Rectal smooth muscle tissue (tissue), 1 donor: Measurements from ENCODE around the gene NEMP1.
"Not testable (repeated sequence)": the region's sequence is repeated elsewhere in the genome, so short reads cannot be mapped to it uniquely, and the experiment has no call there.

Experiments
- H3K27ac ChIP-seq: one replicate; pipeline ENCODE4 v1.7.0; 2013; ENCODE audit warnings: low read depth, low read length, inconsistent platforms
- H3K27me3 ChIP-seq: one replicate; pipeline ENCODE4 v1.7.0; 2013; ENCODE audit warnings: low read length; ENCODE audit not compliant: control insufficient read depth, insufficient read depth
- H3K36me3 ChIP-seq: one replicate; pipeline ENCODE4 v1.7.0; 2013; ENCODE audit warnings: low read length; ENCODE audit not compliant: control insufficient read depth, insufficient read depth
- H3K4me1 ChIP-seq: one replicate; pipeline ENCODE4 v1.7.0; 2013; ENCODE audit warnings: low read length; ENCODE audit not compliant: control insufficient read depth, insufficient read depth
- H3K4me3 ChIP-seq: one replicate; pipeline ENCODE4 v1.7.0; 2013; ENCODE audit warnings: low read length
- H3K9ac ChIP-seq: one replicate; pipeline ENCODE4 v1.7.0; 2013; ENCODE audit warnings: low read length

Gene NEMP1

GRCh38 chr12:57040211-57040610 is 38.4 kb downstream of the NEMP1 start:
- H3K27me3 ChIP-seq: no peaks in the 10 kb centered on the region
- no peaks in the 10 kb centered on the region for H3K36me3 ChIP-seq
- H3K4me3 ChIP-seq: no peak overlapping the region
- H3K4me1 ChIP-seq: no peaks in the 10 kb centered on the region
- no peak overlapping the region for H3K27ac ChIP-seq
- no peak overlapping the region for H3K9ac ChIP-seq

DNA sequence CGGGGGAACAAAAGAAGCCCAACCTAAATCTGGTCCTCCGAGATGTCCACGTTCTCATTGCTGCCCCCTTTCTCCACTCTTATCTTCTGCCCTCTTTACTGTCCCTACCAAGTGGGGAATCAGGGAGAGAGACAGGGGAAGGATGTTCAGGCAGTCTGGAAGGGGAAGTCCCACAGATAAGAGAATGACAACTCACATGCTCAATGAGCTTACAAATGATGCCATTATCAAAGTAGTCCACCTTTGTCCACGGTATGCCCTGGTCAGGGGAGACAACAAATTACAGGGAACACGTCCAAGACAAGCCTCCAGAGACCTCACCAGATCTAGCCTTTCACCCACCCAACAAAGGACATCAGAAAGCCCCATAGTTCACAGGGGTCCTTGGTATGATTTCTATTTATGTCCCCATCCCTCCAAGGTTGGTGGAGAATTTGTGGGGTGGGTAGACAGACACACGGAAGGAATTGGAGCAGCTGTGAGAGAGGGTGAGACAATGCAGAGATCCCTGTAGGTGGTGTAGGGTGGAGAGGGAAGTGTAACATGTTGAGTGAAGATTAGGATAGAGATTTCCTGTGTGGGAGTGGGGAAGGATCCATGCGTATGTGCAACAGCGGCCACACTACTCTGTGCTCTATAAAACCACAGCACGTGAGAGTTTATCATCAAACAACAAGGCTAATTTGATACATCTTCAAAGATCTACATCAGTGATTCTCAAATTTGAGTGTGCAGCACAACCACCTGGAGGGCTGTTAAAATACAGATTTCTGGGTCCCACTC is 39.4 kb downstream of the NEMP1 start:
- no peaks in the 10 kb centered on the region for H3K27me3 ChIP-seq
- H3K36me3 ChIP-seq: no peaks in the 10 kb centered on the region
- no peak overlapping the region for H3K27ac ChIP-seq
- no peaks in the 10 kb centered on the region for H3K4me1 ChIP-seq
- H3K4me3 ChIP-seq: no peak overlapping the region
- no peak overlapping the region for H3K9ac ChIP-seq

GRCh38 chr12:57037264-57037663 is 41.3 kb downstream of the NEMP1 start:
- Histone ChIP-seq H3K36me3 (no peaks in the 10 kb centered on the region), H3K4me1 (no peaks in the 10 kb centered on the region), H3K27ac (no peak overlapping the region), H3K4me3 (no peak overlapping the region), H3K9ac (no peak overlapping the region), H3K27me3 (no peaks in the 10 kb centered on the region)

GRCh38 chr12:57033431-57033830 is 45.2 kb downstream of the NEMP1 start:
- Histone ChIP-seq H3K9ac (no peak overlapping the region), H3K27me3 (no peaks in the 10 kb centered on the region), H3K27ac (no peak overlapping the region), H3K36me3 (no peaks in the 10 kb centered on the region), H3K4me1 (no peaks in the 10 kb centered on the region), H3K4me3 (no peak overlapping the region)

DNA sequence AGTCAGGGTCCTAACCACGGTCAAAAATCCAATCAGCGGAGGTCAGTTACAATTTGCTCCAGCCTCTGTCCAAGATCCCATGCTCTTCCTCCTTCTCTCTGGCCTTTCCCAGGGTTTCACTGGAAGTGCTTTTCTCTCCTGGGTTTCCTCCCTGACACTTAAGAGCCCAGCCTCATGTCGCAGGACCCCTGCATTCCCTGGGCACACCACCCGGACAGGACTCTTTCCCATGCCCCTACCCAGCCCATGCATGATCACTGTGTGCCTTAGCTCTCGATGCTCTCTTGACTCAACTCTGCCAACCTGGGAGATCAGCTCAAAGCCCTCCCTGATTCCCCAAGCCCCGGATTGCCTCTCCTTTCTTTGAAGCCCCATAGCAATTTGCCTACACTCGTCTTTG is 46.8 kb downstream of the NEMP1 start:
- no peak overlapping the region for H3K4me3 ChIP-seq
- H3K27ac ChIP-seq: no peak overlapping the region
- peaks cover 8% of the 10 kb centered on the region for H3K4me1 ChIP-seq
- no peak overlapping the region for H3K9ac ChIP-seq
- no peaks in the 10 kb centered on the region for H3K27me3 ChIP-seq
- H3K36me3 ChIP-seq: no peaks in the 10 kb centered on the region

DNA sequence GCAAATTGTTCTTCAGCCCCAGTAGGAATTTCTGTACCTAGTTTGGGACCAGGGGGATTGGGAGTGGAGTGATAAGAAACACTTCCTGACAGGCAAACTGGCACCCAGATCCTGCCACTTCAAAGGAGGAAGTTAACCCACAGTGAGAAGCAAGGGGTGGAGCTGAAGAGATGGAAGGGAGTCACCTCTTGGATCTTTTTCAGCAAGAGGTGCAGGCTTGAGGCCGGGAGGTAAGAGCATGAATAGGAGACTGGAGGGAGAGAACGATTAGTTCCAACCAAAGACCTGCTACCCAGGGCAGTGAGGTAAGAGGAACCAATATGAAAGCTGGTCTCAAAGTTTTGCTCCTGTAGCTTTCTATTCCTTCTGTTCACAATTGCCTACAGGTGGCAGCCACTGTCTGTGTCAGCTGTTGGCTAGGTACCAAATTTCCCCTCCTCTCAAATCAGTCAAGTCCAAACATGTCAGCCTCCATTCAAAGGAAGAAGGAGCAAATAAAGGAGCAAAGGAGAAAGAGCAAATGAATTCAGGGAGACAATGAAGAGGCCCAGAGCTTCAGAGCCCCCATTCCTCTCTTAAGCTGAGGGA is 47.4 kb downstream of the NEMP1 start:
- no peak overlapping the region for H3K4me3 ChIP-seq
- H3K27me3 ChIP-seq: no peaks in the 10 kb centered on the region
- no peak overlapping the region for H3K27ac ChIP-seq
- no peaks in the 10 kb centered on the region for H3K36me3 ChIP-seq
- peaks cover 13% of the 10 kb centered on the region for H3K4me1 ChIP-seq
- H3K9ac ChIP-seq: no peak overlapping the region

- Histone ChIP-seq H3K27ac (no peak overlapping the region), H3K4me1 (peaks cover 15% of the 10 kb centered on the region), H3K9ac (no peak overlapping the region), H3K27me3 (no peaks in the 10 kb centered on the region), H3K36me3 (no peaks in the 10 kb centered on the region), H3K4me3 (no peak overlapping the region)
Measured at GRCh38 chr12:57029457-57029856, 49.1 kb downstream of the NEMP1 start.

- Histone ChIP-seq H3K9ac (no peak overlapping the region), H3K4me1 (peaks cover 21% of the 10 kb centered on the region), H3K36me3 (no peaks in the 10 kb centered on the region), H3K27ac (no peak overlapping the region), H3K27me3 (no peaks in the 10 kb centered on the region), H3K4me3 (no peak overlapping the region)
Measured at GRCh38 chr12:57027805-57028153, 50.8 kb downstream of the NEMP1 start.

- H3K27ac ChIP-seq: peak overlapping the region; percentile 35
- no peak overlapping the region for H3K9ac ChIP-seq
Measured at GRCh38 chr12:57027011-57027804, 51.4 kb downstream of the NEMP1 start.

GRCh38 chr12:57025196-57025595 is 53.4 kb downstream of the NEMP1 start:
- H3K36me3 ChIP-seq: no peaks in the 10 kb centered on the region
- H3K4me3 ChIP-seq: no peak overlapping the region
- H3K9ac ChIP-seq: no peak overlapping the region
- H3K27ac ChIP-seq: no peak overlapping the region
- H3K4me1 ChIP-seq: peaks cover 21% of the 10 kb centered on the region
- no peaks in the 10 kb centered on the region for H3K27me3 ChIP-seq

More at GRCh38 chr12:57027011-57027804, 51.4 kb downstream of the NEMP1 start:
- Histone ChIP-seq H3K36me3 (no peaks in the 10 kb centered on the region), H3K4me1 (peaks cover 21% of the 10 kb centered on the region), H3K4me3 (no peak overlapping the region), H3K27me3 (no peaks in the 10 kb centered on the region)

- not testable (repeated sequence) for H3K27me3 ChIP-seq, H3K36me3 ChIP-seq, H3K9ac ChIP-seq, H3K27ac ChIP-seq, H3K4me3 ChIP-seq
- H3K4me1 ChIP-seq: peaks cover 28% of the 10 kb centered on the region
Measured at GRCh38 chr12:57022324-57022723, 56.3 kb downstream of the NEMP1 start.

DNA sequence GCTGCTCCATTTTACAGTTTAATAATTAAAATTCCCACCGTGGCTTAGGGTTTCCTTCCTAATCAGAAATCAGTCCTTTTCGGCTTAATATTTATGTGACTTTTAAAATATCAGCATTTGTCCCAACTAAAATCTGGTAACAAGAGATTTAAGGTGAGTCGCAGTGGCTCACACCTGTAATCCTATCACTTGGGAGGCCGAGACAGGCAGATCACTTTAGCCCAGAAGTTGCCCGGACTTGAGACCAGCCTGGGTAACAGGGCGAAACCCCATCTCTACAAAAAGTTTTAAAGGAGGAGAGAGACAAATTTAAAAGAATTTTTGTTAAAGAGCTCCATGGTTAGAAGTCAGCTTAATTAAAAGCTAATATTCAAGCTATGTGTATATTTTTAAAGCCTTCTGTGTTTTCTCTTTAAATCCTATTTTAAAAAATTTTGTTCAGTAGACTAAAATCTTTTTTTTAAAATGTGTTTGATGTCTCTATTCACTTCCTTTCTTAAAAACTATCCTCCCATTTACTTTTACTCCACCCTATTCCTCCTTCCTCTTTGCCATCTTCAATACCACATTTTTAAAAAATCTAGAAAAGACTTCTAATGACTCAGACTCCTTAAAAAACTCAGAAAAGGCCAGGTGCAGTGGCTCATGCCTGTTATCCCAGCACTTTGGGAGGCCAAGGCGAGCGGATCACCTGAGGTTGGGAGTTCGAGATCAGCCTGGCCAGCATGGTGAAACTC is 58.4 kb downstream of the NEMP1 start:
- peaks cover 16% of the 10 kb centered on the region for H3K4me1 ChIP-seq
- no peak overlapping the region for H3K27ac ChIP-seq
- H3K36me3 ChIP-seq: no peaks in the 10 kb centered on the region
- no peak overlapping the region for H3K9ac ChIP-seq
- H3K4me3 ChIP-seq: no peak overlapping the region
- H3K27me3 ChIP-seq: no peaks in the 10 kb centered on the region
